GM12878 (cell line): ENCODE data around the gene DELE1. TPM values are rescaled to one million over a fixed set of nuclear protein-coding genes. Genes with fewer than 3 reads are reported as not detected.

Experiments
- FOXM1 ChIP-seq: IDR thresholded peaks from 2 replicates; pipeline ENCODE4 v1.6.1; 2012; ENCODE audit warnings: low read depth, mild to moderate bottlenecking, inconsistent platforms, low read length, moderate library complexity
- NR2F1 ChIP-seq: fragments of 450-650 bp; conservative IDR thresholded peaks from 2 replicates; pipeline ENCODE4 v1.6.1; 2017; ENCODE audit warnings: mild to moderate bottlenecking
- POU2F2 ChIP-seq: IDR thresholded peaks from 3 replicates; pipeline ENCODE4 v1.6.1; 2011; ENCODE audit warnings: low read depth, mild to moderate bottlenecking, low read length, borderline replicate concordance
- RB1 ChIP-seq: fragments of 450-650 bp; formaldehyde crosslinking; IDR thresholded peaks from 2 replicates; pipeline ENCODE4 v1.6.1; 2017; ENCODE audit warnings: mild to moderate bottlenecking, borderline replicate concordance
- RFX5 ChIP-seq: IDR thresholded peaks from 2 replicates; pipeline ENCODE4 v1.6.1; 2011; ENCODE audit warnings: low read depth, low read length, improper control_type of control experiment
- RUNX3 ChIP-seq: IDR thresholded peaks from 2 replicates; pipeline ENCODE4 v1.6.1; 2012; ENCODE audit warnings: low read length, inconsistent platforms
- SMC3 ChIP-seq: IDR thresholded peaks from 2 replicates; pipeline ENCODE4 v1.6.1; 2011; ENCODE audit warnings: low read length, improper control_type of control experiment, borderline replicate concordance
- YY1 ChIP-seq: IDR thresholded peaks from 2 replicates; pipeline ENCODE4 v1.6.1; 2011; ENCODE audit warnings: low read depth, mild to moderate bottlenecking, low read length
- ZNF207 ChIP-seq: fragments of 450-650 bp; IDR thresholded peaks from 2 replicates; pipeline ENCODE4 v1.6.1; 2014; ENCODE audit warnings: antibody characterized with exemption, mild to moderate bottlenecking, borderline replicate concordance
- polyA plus RNA-seq, 11 experiments: library from polyadenylated mRNA; depleted of rRNA in 4 of 11; unstranded in 6 of 11; stranded (reverse) in 5 of 11; fragments of >200 nt; fragmentation: Nextera tagmentation in 4 of 11; fragmentation: Illumina TruSeq in 1 of 11; extraction: Ambion mirVana in 4 of 11; extraction: Trizol in 1 of 11; gene quantifications; 1 replicate in 1 of 11; 2 replicates in 10 of 11; pipeline versions ENCODE4 v1.2.1 to v1.2.3, GENCODE V29; 2011 to 2016; ENCODE audit warnings: inconsistent platforms in 2 of 11, missing spikeins in 2 of 11, low read depth in 1 of 11
- total RNA-seq, 4 experiments: library from RNA; depleted of rRNA in 3 of 4; stranded (reverse); fragments of >200 nt in 3 of 4; fragmentation: Illumina TruSeq in 1 of 4; extraction: Trizol in 1 of 4; gene quantifications; 2 replicates each; pipeline versions ENCODE4 v1.2.1 to v1.2.3, GENCODE V29; 2013 to 2021
- TF ChIP-seq, protein P1 (sequence below): fragments of 450-650 bp; IDR thresholded peaks from 2 replicates; pipeline ENCODE4 v1.6.1; 2017; ENCODE audit warnings: mild to moderate bottlenecking, low read depth, inconsistent platforms; ENCODE audit not compliant: poor library complexity, severe bottlenecking
- TF ChIP-seq, protein P2 (sequence below): fragments of 450-650 bp; IDR thresholded peaks from 2 replicates; pipeline ENCODE4 v1.6.1; 2016; ENCODE audit warnings: mild to moderate bottlenecking
- TF ChIP-seq, protein P3 (sequence below): IDR thresholded peaks from 2 replicates; pipeline ENCODE4 v1.6.1; 2012; ENCODE audit warnings: improper control_type of control experiment, low read depth, low read length; ENCODE audit not compliant: insufficient replicate concordance
- TF ChIP-seq, protein P4 (sequence below), 3 experiments: IDR thresholded peaks in 2 of 3; conservative IDR thresholded peaks in 1 of 3; 2 replicates each; pipeline ENCODE4 v1.5.1; 2011; ENCODE audit warnings: low read depth in 3 of 3, low read length in 3 of 3, mild to moderate bottlenecking in 3 of 3, control low read depth in 2 of 3, moderate library complexity in 2 of 3, inconsistent platforms in 1 of 3, mixed read lengths in 1 of 3; ENCODE audit not compliant: control insufficient read depth in 2 of 3, insufficient read depth in 1 of 3; ENCODE audit errors: extremely low read depth in 1 of 3

Gene DELE1
- total and polyA plus RNA-seq, 10 of the 15 experiments (the other 5 are each of a cell fraction or from before 2014, with no cell fraction given), result 18.9 to 71.4 (median 47.6) TPM

- TF ChIP-seq, protein P1, sequence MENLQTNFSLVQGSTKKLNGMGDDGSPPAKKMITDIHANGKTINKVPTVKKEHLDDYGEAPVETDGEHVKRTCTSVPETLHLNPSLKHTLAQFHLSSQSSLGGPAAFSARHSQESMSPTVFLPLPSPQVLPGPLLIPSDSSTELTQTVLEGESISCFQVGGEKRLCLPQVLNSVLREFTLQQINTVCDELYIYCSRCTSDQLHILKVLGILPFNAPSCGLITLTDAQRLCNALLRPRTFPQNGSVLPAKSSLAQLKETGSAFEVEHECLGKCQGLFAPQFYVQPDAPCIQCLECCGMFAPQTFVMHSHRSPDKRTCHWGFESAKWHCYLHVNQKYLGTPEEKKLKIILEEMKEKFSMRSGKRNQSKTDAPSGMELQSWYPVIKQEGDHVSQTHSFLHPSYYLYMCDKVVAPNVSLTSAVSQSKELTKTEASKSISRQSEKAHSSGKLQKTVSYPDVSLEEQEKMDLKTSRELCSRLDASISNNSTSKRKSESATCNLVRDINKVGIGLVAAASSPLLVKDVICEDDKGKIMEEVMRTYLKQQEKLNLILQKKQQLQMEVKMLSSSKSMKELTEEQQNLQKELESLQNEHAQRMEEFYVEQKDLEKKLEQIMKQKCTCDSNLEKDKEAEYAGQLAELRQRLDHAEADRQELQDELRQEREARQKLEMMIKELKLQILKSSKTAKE, result no peak
- TF ChIP-seq, protein P2, sequence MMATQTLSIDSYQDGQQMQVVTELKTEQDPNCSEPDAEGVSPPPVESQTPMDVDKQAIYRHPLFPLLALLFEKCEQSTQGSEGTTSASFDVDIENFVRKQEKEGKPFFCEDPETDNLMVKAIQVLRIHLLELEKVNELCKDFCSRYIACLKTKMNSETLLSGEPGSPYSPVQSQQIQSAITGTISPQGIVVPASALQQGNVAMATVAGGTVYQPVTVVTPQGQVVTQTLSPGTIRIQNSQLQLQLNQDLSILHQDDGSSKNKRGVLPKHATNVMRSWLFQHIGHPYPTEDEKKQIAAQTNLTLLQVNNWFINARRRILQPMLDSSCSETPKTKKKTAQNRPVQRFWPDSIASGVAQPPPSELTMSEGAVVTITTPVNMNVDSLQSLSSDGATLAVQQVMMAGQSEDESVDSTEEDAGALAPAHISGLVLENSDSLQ, result no peak
- TF ChIP-seq, protein P3, sequence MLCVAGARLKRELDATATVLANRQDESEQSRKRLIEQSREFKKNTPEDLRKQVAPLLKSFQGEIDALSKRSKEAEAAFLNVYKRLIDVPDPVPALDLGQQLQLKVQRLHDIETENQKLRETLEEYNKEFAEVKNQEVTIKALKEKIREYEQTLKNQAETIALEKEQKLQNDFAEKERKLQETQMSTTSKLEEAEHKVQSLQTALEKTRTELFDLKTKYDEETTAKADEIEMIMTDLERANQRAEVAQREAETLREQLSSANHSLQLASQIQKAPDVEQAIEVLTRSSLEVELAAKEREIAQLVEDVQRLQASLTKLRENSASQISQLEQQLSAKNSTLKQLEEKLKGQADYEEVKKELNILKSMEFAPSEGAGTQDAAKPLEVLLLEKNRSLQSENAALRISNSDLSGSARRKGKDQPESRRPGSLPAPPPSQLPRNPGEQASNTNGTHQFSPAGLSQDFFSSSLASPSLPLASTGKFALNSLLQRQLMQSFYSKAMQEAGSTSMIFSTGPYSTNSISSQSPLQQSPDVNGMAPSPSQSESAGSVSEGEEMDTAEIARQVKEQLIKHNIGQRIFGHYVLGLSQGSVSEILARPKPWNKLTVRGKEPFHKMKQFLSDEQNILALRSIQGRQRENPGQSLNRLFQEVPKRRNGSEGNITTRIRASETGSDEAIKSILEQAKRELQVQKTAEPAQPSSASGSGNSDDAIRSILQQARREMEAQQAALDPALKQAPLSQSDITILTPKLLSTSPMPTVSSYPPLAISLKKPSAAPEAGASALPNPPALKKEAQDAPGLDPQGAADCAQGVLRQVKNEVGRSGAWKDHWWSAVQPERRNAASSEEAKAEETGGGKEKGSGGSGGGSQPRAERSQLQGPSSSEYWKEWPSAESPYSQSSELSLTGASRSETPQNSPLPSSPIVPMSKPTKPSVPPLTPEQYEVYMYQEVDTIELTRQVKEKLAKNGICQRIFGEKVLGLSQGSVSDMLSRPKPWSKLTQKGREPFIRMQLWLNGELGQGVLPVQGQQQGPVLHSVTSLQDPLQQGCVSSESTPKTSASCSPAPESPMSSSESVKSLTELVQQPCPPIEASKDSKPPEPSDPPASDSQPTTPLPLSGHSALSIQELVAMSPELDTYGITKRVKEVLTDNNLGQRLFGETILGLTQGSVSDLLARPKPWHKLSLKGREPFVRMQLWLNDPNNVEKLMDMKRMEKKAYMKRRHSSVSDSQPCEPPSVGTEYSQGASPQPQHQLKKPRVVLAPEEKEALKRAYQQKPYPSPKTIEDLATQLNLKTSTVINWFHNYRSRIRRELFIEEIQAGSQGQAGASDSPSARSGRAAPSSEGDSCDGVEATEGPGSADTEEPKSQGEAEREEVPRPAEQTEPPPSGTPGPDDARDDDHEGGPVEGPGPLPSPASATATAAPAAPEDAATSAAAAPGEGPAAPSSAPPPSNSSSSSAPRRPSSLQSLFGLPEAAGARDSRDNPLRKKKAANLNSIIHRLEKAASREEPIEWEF, result no peak
- TF ChIP-seq SMC3 (no peak), RB1 (no peak), NR2F1 (no peak), ZNF207 (no peak), FOXM1 (no peak), YY1 (no peak), RFX5 (no peak), POU2F2 (no peak), RUNX3 (no peak)
- TF ChIP-seq, protein P4, sequence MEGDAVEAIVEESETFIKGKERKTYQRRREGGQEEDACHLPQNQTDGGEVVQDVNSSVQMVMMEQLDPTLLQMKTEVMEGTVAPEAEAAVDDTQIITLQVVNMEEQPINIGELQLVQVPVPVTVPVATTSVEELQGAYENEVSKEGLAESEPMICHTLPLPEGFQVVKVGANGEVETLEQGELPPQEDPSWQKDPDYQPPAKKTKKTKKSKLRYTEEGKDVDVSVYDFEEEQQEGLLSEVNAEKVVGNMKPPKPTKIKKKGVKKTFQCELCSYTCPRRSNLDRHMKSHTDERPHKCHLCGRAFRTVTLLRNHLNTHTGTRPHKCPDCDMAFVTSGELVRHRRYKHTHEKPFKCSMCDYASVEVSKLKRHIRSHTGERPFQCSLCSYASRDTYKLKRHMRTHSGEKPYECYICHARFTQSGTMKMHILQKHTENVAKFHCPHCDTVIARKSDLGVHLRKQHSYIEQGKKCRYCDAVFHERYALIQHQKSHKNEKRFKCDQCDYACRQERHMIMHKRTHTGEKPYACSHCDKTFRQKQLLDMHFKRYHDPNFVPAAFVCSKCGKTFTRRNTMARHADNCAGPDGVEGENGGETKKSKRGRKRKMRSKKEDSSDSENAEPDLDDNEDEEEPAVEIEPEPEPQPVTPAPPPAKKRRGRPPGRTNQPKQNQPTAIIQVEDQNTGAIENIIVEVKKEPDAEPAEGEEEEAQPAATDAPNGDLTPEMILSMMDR (IDR thresholded peaks at IDR 0.05 in 2 of 3, conservative IDR thresholded peaks at IDR 0.05 in 1 of 3; ENCODE audit: control insufficient read depth in 2 of 3, extremely low read depth in 1 of 3, insufficient read depth in 1 of 3, low read depth in 3 of 3, low read length in 3 of 3), result no peak
These were observed 66.0 kb downstream of the DELE1 start (continued) for GRCh38 chr5:141989720-141990119.
